SU-DHL-6 (cell line): ENCODE measurements around the gene TNRC6B.

Experiments
- H2AFZ ChIP-seq: fragments of 200-600 bp; sonication (generic); 2 replicates; pipeline ENCODE4 v1.6.1; 2014; ENCODE audit warnings: low read depth, mild to moderate bottlenecking, moderate library complexity, mixed read lengths, antibody characterized with exemption, low read length; ENCODE audit not compliant: severe bottlenecking
- H3F3A ChIP-seq: fragments of 200-600 bp; shearing (Covaris generic); 2 replicates; pipeline ENCODE4 v1.6.0; 2016; ENCODE audit warnings: antibody characterized with exemption, mild to moderate bottlenecking; ENCODE audit not compliant: insufficient read depth
- H3K27ac ChIP-seq: fragments of 200-600 bp; sonication (generic); 2 replicates; pipeline ENCODE4 v1.5.1; 2016; ENCODE audit warnings: low read depth, mild to moderate bottlenecking, low read length, moderate library complexity, mixed read lengths
- H3K27me3 ChIP-seq: fragments of 200-600 bp; sonication (generic), shearing (Covaris generic); 2 replicates; pipeline ENCODE4 v1.6.0; 2014; ENCODE audit warnings: mild to moderate bottlenecking, low read length
- H3K36me3 ChIP-seq: fragments of 200-600 bp; sonication (generic); 2 replicates; pipeline ENCODE4 v1.6.1; 2014; ENCODE audit warnings: mild to moderate bottlenecking, low read length, mixed read lengths
- H3K4me2 ChIP-seq: fragments of 300-600, 200-600 bp; shearing (Covaris generic), sonication (generic); 2 replicates; pipeline ENCODE4 v1.6.0; 2014; ENCODE audit warnings: low read length, low read depth, mild to moderate bottlenecking; ENCODE audit not compliant: poor library complexity, severe bottlenecking
- H3K4me3 ChIP-seq: fragments of 200-600 bp; sonication (generic); 2 replicates; pipeline ENCODE4 v1.5.1; 2014; ENCODE audit warnings: antibody characterized with exemption, low read length, mild to moderate bottlenecking, mixed read lengths; ENCODE audit not compliant: insufficient read depth, poor library complexity, severe bottlenecking
- H3K79me2 ChIP-seq: fragments of 200-600 bp; sonication (generic); 2 replicates; pipeline ENCODE4 v1.6.1; 2014; ENCODE audit warnings: mild to moderate bottlenecking, low read length, moderate library complexity; ENCODE audit not compliant: insufficient read depth
- H3K9ac ChIP-seq: fragments of 200-600 bp; sonication (generic); 2 replicates; pipeline ENCODE4 v1.7.0; 2014; ENCODE audit warnings: mild to moderate bottlenecking, low read length
- H3K9me2 ChIP-seq: fragments of 200-600 bp; sonication (generic); replicated peaks from 2 replicates; pipeline ENCODE4 v1.6.1; 2014; ENCODE audit warnings: low read length; ENCODE audit not compliant: insufficient read depth
- H3K9me3 ChIP-seq: fragments of 200-600 bp; sonication (generic); 2 replicates; pipeline ENCODE4 v1.6.1; 2014; ENCODE audit warnings: low read length, mixed read lengths; ENCODE audit not compliant: insufficient read depth
- H4K20me1 ChIP-seq: fragments of 200-600 bp; sonication (generic); 2 replicates; pipeline ENCODE4 v1.6.1; 2014; ENCODE audit warnings: low read depth, mild to moderate bottlenecking, antibody characterized with exemption, low read length, moderate library complexity, mixed read lengths
- EZH2phosphoT487 ChIP-seq: fragments of 200-600 bp; sonication (generic), shearing (Covaris generic); conservative IDR thresholded peaks from 2 replicates; pipeline ENCODE4 v1.6.1; 2018; ENCODE audit warnings: mild to moderate bottlenecking, antibody characterized with exemption, low read length, moderate library complexity, mixed read lengths
- TF ChIP-seq, protein P1 (sequence below): fragments of 200-600 bp; sonication (generic); IDR thresholded peaks from one replicate; pipeline ENCODE4 v1.5.1; 2017; ENCODE audit warnings: antibody characterized with exemption, mild to moderate bottlenecking, low read length, moderate library complexity; ENCODE audit not compliant: insufficient read depth, poor library complexity, severe bottlenecking

TNRC6B gene

DNA sequence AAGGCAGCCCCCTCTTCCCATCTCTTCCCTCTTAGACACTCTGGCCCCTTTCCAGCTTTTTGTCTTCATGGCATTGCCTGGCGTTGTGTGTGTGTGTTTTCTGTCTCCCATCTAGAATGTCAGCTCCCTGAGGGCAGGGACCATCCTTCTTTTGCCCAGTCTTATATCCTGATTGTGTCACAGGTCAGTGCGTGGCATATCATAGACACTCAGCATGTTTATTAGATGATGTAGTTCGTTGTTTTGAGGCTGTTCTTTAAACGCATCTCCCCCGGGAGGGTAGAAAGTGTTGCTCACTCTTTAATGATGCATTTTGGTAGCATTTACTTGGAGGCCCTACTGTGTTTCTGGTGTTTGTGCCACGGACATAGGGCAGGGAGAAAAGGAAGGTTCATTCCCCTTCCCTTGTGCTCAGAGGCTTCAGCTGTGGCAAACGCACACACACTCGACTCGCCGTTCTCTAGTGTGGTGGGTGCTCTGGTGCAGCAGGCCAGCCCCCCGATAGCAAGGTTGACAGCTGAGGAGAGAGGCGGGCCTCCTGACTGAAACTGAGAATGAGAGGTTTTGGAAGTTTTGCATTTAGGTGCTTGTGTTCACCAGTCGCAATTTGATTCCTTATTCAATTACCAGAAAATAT, 60.2 kb downstream of the TNRC6B start:
- TF ChIP-seq, protein P1, sequence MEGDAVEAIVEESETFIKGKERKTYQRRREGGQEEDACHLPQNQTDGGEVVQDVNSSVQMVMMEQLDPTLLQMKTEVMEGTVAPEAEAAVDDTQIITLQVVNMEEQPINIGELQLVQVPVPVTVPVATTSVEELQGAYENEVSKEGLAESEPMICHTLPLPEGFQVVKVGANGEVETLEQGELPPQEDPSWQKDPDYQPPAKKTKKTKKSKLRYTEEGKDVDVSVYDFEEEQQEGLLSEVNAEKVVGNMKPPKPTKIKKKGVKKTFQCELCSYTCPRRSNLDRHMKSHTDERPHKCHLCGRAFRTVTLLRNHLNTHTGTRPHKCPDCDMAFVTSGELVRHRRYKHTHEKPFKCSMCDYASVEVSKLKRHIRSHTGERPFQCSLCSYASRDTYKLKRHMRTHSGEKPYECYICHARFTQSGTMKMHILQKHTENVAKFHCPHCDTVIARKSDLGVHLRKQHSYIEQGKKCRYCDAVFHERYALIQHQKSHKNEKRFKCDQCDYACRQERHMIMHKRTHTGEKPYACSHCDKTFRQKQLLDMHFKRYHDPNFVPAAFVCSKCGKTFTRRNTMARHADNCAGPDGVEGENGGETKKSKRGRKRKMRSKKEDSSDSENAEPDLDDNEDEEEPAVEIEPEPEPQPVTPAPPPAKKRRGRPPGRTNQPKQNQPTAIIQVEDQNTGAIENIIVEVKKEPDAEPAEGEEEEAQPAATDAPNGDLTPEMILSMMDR, result no peak
- no peak for TF ChIP-seq EZH2phosphoT487
- Histone ChIP-seq H3F3A (no peaks in the 10 kb centered on the region), H3K4me3 (no peak overlapping the region), H3K27ac (no peak overlapping the region), H3K79me2 (peaks cover 61% of the 10 kb centered on the region), H2AFZ (no peak overlapping the region), H3K27me3 (no peaks in the 10 kb centered on the region), H4K20me1 (no peaks in the 10 kb centered on the region; the same call in 1 of the 2 replicates), H3K9ac (no peak overlapping the region), H3K9me3 (no peaks in the 10 kb centered on the region), H3K4me2 (no peak overlapping the region), H3K9me2 (no peaks in the 10 kb centered on the region), H3K36me3 (no peaks in the 10 kb centered on the region)

DNA sequence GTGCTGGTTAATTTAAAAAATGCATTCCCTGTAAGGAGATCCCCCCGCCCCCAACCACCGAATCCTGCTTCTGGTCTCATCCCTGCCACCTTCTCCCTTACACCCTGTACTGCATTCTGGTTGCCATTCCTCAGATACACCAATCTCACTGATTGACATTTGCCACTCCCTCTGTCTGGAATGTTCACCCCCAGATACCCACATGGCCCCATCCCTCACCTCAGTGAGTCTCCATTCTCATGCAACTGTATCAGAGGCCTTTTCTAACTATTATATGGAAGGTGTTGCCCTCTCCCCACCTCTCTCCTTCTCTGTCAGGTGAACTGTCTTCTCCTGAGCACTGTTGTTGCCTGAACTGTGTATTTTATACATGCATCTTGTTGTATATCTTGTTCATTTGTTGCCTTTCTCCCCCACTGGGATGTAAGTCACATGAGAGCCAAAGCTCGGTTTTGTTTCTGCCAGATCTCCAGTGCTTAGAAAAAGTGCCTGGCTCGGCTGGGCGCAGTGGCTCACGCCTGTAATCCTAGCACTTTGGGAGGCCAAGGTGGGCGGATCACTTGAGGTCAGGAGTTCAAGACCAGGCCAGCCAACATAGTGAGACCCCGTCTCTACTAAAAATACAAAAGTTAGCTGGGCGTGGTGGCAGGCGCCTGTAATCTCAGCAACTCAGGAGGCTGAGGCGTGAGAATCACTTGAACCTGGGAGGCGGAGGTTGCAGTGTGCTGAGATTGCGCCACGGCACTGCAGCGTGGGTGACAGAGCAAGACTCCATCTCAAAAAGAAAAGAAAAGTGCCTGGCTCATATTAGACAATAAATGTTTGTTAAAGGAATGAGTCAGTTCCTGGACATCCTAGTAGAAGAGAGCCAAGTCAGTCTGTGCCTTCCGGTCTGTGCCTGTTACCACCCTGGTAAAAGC, 61.0 kb downstream of the TNRC6B start:
- no peaks in the 10 kb centered on the region for H3F3A ChIP-seq
- no peak overlapping the region for H3K9ac ChIP-seq
- H3K9me3 ChIP-seq, result no peaks in the 10 kb centered on the region
- H3K4me2 ChIP-seq, result no peak overlapping the region
- no peak overlapping the region for H3K4me3 ChIP-seq
- no peaks in the 10 kb centered on the region; the same call in 1 of the 2 replicates for H4K20me1 ChIP-seq
- no peak overlapping the region for H2AFZ ChIP-seq
- no peaks in the 10 kb centered on the region for H3K36me3 ChIP-seq
- no peaks in the 10 kb centered on the region for H3K27me3 ChIP-seq
- peaks cover 64% of the 10 kb centered on the region for H3K79me2 ChIP-seq
- TF ChIP-seq EZH2phosphoT487, result no peak
- TF ChIP-seq, protein P1, result no peak
- no peak overlapping the region for H3K27ac ChIP-seq
- H3K9me2 ChIP-seq, result no peaks in the 10 kb centered on the region

DNA sequence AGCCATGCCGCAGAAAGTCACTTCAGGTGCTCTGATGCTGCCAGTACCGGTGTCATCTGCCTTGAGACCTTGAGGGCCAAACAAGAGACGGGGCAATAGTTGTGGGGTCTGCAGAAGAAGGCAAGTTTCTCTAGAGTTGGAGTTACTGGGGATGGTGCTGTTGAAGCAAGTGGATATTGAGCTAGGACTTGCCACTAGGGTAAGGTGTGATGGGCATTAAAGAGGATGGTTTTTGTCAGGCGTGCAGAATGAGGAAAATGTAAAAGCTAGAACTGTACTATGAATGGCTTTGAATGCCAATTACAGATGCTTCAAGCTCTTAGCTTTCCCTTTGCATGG, 61.6 kb downstream of the TNRC6B start:
- H3F3A ChIP-seq, result no peaks in the 10 kb centered on the region
- TF ChIP-seq, protein P1, result no peak
- no peak for TF ChIP-seq EZH2phosphoT487
- no peaks in the 10 kb centered on the region for H3K36me3 ChIP-seq
- no peak overlapping the region for H2AFZ ChIP-seq
- H3K4me3 ChIP-seq, result no peak overlapping the region
- H3K4me2 ChIP-seq, result no peak overlapping the region
- H3K9me3 ChIP-seq, result no peaks in the 10 kb centered on the region
- H4K20me1 ChIP-seq, result peaks cover 5% of the 10 kb centered on the region
- peaks cover 71% of the 10 kb centered on the region for H3K79me2 ChIP-seq
- H3K27me3 ChIP-seq, result no peaks in the 10 kb centered on the region
- no peak overlapping the region for H3K27ac ChIP-seq
- H3K9me2 ChIP-seq, result no peaks in the 10 kb centered on the region
- H3K9ac ChIP-seq, result no peak overlapping the region
